Activated T-cell treated with anti-CD3 and anti-CD28 coated beads for 48 hours (primary cell): ENCODE measurements around the gene MTMR10.

ENCODE experiments used
- DNase-seq: peaks from one replicate; pipeline ENCODE4 v3.0.0-alpha.2; 2020; ENCODE audit warnings: low read depth

MTMR10 gene

GRCh38 chr15:31012455-31012854, 21.0 kb upstream of the MTMR10 start:
- no peak for DNase-seq

GRCh38 chr15:31010036-31010435, 18.6 kb upstream of the MTMR10 start:
- DNase-seq: no peak

GRCh38 chr15:31005660-31006059, 14.2 kb upstream of the MTMR10 start:
- DNase-seq: no peak

GRCh38 chr15:31004220-31004733, 12.8 kb upstream of the MTMR10 start:
- no peak for DNase-seq

- DNase-seq: no peak
Measured at GRCh38 chr15:31001702-31002101, 10.3 kb upstream of the MTMR10 start.

GRCh38 chr15:30999729-31000128, 8.3 kb upstream of the MTMR10 start:
- no peak for DNase-seq

GRCh38 chr15:30997270-30997669, 5.8 kb upstream of the MTMR10 start:
- no peak for DNase-seq

- no peak for DNase-seq
Measured at GRCh38 chr15:30992249-30992864, 929 bp upstream of the MTMR10 start.

- DNase-seq: no peak
Measured at GRCh38 chr15:30990446-30991254, 778 bp downstream of the MTMR10 start.

GRCh38 chr15:30990036-30990435, 1.4 kb downstream of the MTMR10 start:
- no peak for DNase-seq

- DNase-seq: no peak
Measured at GRCh38 chr15:30985081-30985531, 6.3 kb downstream of the MTMR10 start.

GRCh38 chr15:30984542-30984941, 6.9 kb downstream of the MTMR10 start:
- DNase-seq: no peak

GRCh38 chr15:30984118-30984517, 7.3 kb downstream of the MTMR10 start:
- no peak for DNase-seq

GRCh38 chr15:30979457-30979856, 12.0 kb downstream of the MTMR10 start:
- no peak for DNase-seq

- no peak for DNase-seq
Measured at GRCh38 chr15:30978328-30978727, 13.1 kb downstream of the MTMR10 start.

- no peak for DNase-seq
Measured at GRCh38 chr15:30974112-30974511, 17.3 kb downstream of the MTMR10 start.

- DNase-seq: no peak
Measured at GRCh38 chr15:30973379-30973778, 18.0 kb downstream of the MTMR10 start.

- DNase-seq: no peak
Measured at GRCh38 chr15:30969724-30970123, 21.7 kb downstream of the MTMR10 start.

GRCh38 chr15:30963681-30964080, 27.7 kb downstream of the MTMR10 start:
- no peak for DNase-seq

- no peak for DNase-seq
Measured at GRCh38 chr15:30962659-30963058, 28.8 kb downstream of the MTMR10 start.

GRCh38 chr15:30962079-30962478, 29.3 kb downstream of the MTMR10 start:
- no peak for DNase-seq

GRCh38 chr15:30958219-30958618, 33.2 kb downstream of the MTMR10 start:
- no peak for DNase-seq
